Loucy (cell line): ENCODE data around the gene GNB1.

Experiments
- EZH2phosphoT487 ChIP-seq: fragments of 200-600 bp; IDR thresholded peaks from 2 replicates; pipeline ENCODE4 v1.6.1; 2018; ENCODE audit warnings: antibody characterized with exemption, mild to moderate bottlenecking, moderate library complexity, borderline replicate concordance
- TF ChIP-seq, protein P1 (sequence below): fragments of 200-600 bp; sonication (generic); conservative IDR thresholded peaks from 2 replicates; pipeline ENCODE4 v1.5.1; 2014; ENCODE audit warnings: mild to moderate bottlenecking, antibody characterized with exemption, low read length

DNA sequence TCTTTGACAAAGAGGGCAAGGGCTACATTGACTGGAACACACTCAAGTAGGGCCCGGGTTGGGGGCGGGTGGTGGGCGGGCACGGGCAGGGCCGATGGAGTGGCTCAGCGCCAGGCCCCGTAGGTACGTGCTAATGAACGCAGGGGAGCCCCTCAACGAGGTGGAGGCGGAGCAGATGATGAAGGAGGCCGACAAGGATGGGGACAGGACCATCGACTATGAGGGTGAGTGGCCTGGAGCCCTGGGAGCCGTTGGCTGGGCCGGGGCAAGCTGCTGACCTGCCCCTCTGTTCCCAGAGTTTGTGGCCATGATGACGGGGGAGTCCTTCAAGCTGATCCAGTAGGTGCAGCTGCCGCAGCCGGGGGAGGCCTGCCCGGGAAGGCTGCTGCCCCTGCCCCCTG, 26.0 kb upstream of the GNB1 start:
- TF ChIP-seq EZH2phosphoT487 = no peak
- TF ChIP-seq, protein P1, sequence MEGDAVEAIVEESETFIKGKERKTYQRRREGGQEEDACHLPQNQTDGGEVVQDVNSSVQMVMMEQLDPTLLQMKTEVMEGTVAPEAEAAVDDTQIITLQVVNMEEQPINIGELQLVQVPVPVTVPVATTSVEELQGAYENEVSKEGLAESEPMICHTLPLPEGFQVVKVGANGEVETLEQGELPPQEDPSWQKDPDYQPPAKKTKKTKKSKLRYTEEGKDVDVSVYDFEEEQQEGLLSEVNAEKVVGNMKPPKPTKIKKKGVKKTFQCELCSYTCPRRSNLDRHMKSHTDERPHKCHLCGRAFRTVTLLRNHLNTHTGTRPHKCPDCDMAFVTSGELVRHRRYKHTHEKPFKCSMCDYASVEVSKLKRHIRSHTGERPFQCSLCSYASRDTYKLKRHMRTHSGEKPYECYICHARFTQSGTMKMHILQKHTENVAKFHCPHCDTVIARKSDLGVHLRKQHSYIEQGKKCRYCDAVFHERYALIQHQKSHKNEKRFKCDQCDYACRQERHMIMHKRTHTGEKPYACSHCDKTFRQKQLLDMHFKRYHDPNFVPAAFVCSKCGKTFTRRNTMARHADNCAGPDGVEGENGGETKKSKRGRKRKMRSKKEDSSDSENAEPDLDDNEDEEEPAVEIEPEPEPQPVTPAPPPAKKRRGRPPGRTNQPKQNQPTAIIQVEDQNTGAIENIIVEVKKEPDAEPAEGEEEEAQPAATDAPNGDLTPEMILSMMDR = no peak
